ENCODE measurements around the gene SYTL5. TPM values are rescaled to one million over a fixed set of nuclear protein-coding genes. Genes with fewer than 3 reads are reported as not detected.

Gene SYTL5
- total and polyA plus RNA-seq, 7 experiments from 2014 or later, result 0.12 TPM; not detected in 6

DNA sequence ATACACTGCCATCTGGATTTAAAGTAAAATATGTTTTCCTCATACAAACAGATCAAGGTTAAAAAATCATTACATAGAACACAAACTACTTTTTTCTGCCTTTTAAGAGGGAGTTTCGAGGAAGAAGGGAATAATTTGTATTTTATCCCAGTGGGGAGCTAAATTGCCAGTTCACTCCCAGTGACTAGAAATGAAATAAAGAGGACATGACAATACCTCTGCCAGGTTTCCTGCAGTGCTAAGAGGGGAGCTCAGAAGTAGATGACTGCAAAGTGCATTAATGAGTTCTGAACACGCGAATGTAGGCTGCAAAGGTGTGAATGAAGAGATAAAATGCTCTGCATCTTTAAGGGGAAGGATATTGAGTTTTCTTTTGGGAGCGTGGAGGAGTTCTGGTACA lies 144.6 kb downstream of the SYTL5 start:
- peaks cover 0 to 7% (median 0%) of the 10 kb centered on the region in 5 donors for H3K27me3 Mint-ChIP-seq

GRCh38 chrX:38151441-38151840 lies 145.1 kb downstream of the SYTL5 start:
- H3K4me3 Mint-ChIP-seq, result no peak overlapping the region
- Histone ChIP-seq H3K27ac (ENCODE audit: low read depth, low read length) (no peak overlapping the region), H3K4me3 (ENCODE audit: low read length) (no peak overlapping the region), H3K9me3 (ENCODE audit: control insufficient read depth in 2 of 3, low read length in 3 of 3) (no peaks in the 10 kb centered on the region), H3K36me3 (ENCODE audit: control insufficient read depth in 2 of 3, insufficient read depth in 3 of 3, low read length in 3 of 3) (no peaks in the 10 kb centered on the region), H3K4me1 (ENCODE audit: control insufficient read depth in 2 of 2, insufficient read depth in 2 of 2, low read length in 2 of 2) (no peaks in the 10 kb centered on the region), H3K27me3 (ENCODE audit: control insufficient read depth in 2 of 2, insufficient read depth in 2 of 2, low read length in 2 of 2) (no peaks in the 10 kb centered on the region)
- no peak overlapping the region for H3K27ac Mint-ChIP-seq
- CTCF ChIA-PET, result no interaction called here
- H3K9me3 Mint-ChIP-seq, result no peaks in the 10 kb centered on the region
- H3K4me1 Mint-ChIP-seq, result no peaks in the 10 kb centered on the region
- H3K36me3 Mint-ChIP-seq, result no peaks in the 10 kb centered on the region
- no peak for ATAC-seq
- no peak for DNase-seq
- intact Hi-C loops (cut with micrococcal nuclease), result no loop called here
- POLR2A ChIA-PET, result no interaction called here
- H3K27me3 Mint-ChIP-seq, result peaks cover 0 to 7% (median 0%) of the 10 kb centered on the region in 5 donors

More for the DNA sequence above, 144.6 kb downstream of the SYTL5 start:
- POLR2A ChIA-PET, result no interaction called here
- DNase-seq, result no peak
- CTCF ChIA-PET, result no interaction called here
- Histone ChIP-seq H3K9me3 (ENCODE audit: control insufficient read depth in 2 of 3, low read length in 3 of 3) (no peaks in the 10 kb centered on the region), H3K27me3 (ENCODE audit: control insufficient read depth in 2 of 2, insufficient read depth in 2 of 2, low read length in 2 of 2) (no peaks in the 10 kb centered on the region), H3K4me1 (ENCODE audit: control insufficient read depth in 2 of 2, insufficient read depth in 2 of 2, low read length in 2 of 2) (no peaks in the 10 kb centered on the region), H3K36me3 (ENCODE audit: control insufficient read depth in 2 of 3, insufficient read depth in 3 of 3, low read length in 3 of 3) (no peaks in the 10 kb centered on the region), H3K4me3 (ENCODE audit: low read length) (no peak overlapping the region), H3K27ac (ENCODE audit: low read depth, low read length) (no peak overlapping the region)
- H3K9me3 Mint-ChIP-seq, result no peaks in the 10 kb centered on the region
- H3K27ac Mint-ChIP-seq, result no peak overlapping the region
- no peak for ATAC-seq
- H3K4me3 Mint-ChIP-seq, result no peak overlapping the region
- no peaks in the 10 kb centered on the region for H3K36me3 Mint-ChIP-seq
- H3K4me1 Mint-ChIP-seq, result no peaks in the 10 kb centered on the region
- intact Hi-C loops (cut with micrococcal nuclease), result no loop called here

- H3K27me3 ChIP-seq (ENCODE audit: control insufficient read depth in 2 of 2, insufficient read depth in 2 of 2, low read length in 2 of 2), result no peaks in the 10 kb centered on the region
- Mint-ChIP-seq H3K4me1 (no peaks in the 10 kb centered on the region), H3K9me3 (no peaks in the 10 kb centered on the region), H3K36me3 (no peaks in the 10 kb centered on the region), H3K27ac (no peak overlapping the region), H3K4me3 (no peak overlapping the region), H3K27me3 (peaks cover 0 to 6% (median 0%) of the 10 kb centered on the region in 5 donors)
- DNase-seq (no peak), ATAC-seq (no peak)
- no peak overlapping the region for H3K27ac ChIP-seq (ENCODE audit: low read depth, low read length)
- H3K4me1 ChIP-seq (ENCODE audit: control insufficient read depth in 2 of 2, insufficient read depth in 2 of 2, low read length in 2 of 2), result no peaks in the 10 kb centered on the region
- no peaks in the 10 kb centered on the region for H3K9me3 ChIP-seq (ENCODE audit: control insufficient read depth in 2 of 3, low read length in 3 of 3)
- CTCF ChIA-PET, result no interaction called here
- POLR2A ChIA-PET, result no interaction called here
- H3K4me3 ChIP-seq (ENCODE audit: low read length), result no peak overlapping the region
- intact Hi-C loops (cut with micrococcal nuclease), result no loop called here
- H3K36me3 ChIP-seq (ENCODE audit: control insufficient read depth in 2 of 3, insufficient read depth in 3 of 3, low read length in 3 of 3), result no peaks in the 10 kb centered on the region
Measured at GRCh38 chrX:38154340-38154739, 148.0 kb downstream of the SYTL5 start.

DNA sequence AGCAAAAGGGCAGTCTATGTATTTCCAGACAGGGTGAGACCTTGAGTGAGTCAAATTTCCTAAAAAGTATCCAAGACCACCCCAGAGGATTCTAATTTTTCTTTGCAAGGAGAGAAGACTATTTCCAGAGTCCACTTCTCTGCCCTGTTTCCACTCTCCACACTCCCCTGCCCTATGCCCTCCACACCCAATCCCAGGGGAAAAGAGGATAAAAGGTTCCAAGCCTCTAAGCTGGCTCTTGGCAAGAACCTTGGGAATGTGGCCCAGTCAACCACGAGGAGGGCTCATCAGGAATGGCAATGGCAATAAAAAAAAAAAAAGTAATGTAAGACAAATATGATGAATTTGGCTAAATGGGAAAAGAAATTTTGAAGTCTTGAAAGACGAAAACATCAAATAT lies 148.5 kb downstream of the SYTL5 start:
- H3K27me3 ChIP-seq (ENCODE audit: control insufficient read depth in 2 of 2, insufficient read depth in 2 of 2, low read length in 2 of 2), result no peaks in the 10 kb centered on the region
- no peak overlapping the region for H3K27ac ChIP-seq (ENCODE audit: low read depth, low read length)
- ChIA-PET CTCF (no interaction called here), POLR2A (no interaction called here)
- no peak overlapping the region for H3K4me3 ChIP-seq (ENCODE audit: low read length)
- intact Hi-C loops (cut with micrococcal nuclease), result no loop called here
- H3K36me3 Mint-ChIP-seq, result no peaks in the 10 kb centered on the region
- no peaks in the 10 kb centered on the region for H3K9me3 Mint-ChIP-seq
- H3K9me3 ChIP-seq (ENCODE audit: control insufficient read depth in 2 of 3, low read length in 3 of 3), result no peaks in the 10 kb centered on the region
- ATAC-seq (no peak), DNase-seq (no peak)
- peaks cover 0 to 6% (median 0%) of the 10 kb centered on the region in 5 donors for H3K27me3 Mint-ChIP-seq
- no peak overlapping the region for H3K4me3 Mint-ChIP-seq
- H3K4me1 ChIP-seq (ENCODE audit: control insufficient read depth in 2 of 2, insufficient read depth in 2 of 2, low read length in 2 of 2), result no peaks in the 10 kb centered on the region
- H3K4me1 Mint-ChIP-seq, result no peaks in the 10 kb centered on the region
- no peaks in the 10 kb centered on the region for H3K36me3 ChIP-seq (ENCODE audit: control insufficient read depth in 2 of 3, insufficient read depth in 3 of 3, low read length in 3 of 3)
- H3K27ac Mint-ChIP-seq, result no peak overlapping the region

DNA sequence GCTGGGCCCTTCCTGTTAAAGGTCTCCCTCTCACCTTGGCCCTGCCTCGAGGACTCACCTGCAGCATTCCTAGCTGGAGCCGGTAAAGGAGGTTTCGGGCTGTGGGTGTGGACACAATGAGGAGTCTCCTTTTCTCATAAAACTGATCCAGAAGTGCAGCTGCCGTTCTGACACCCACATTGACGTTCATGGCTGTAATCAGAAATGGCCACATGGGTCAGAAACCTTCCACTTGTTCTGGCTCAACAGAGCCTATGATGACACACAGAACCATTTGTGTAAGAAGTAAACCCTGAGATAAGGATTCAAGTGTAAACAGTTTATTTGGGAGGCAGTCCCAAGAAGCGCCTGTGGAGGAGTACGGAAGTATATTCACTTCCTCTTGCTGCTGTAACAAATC lies 150.5 kb downstream of the SYTL5 start:
- Mint-ChIP-seq H3K27ac (no peak overlapping the region), H3K36me3 (no peaks in the 10 kb centered on the region), H3K4me1 (no peaks in the 10 kb centered on the region), H3K27me3 (peaks cover 0 to 4% (median 0%) of the 10 kb centered on the region in 5 donors), H3K9me3 (no peaks in the 10 kb centered on the region), H3K4me3 (no peak overlapping the region)
- no peaks in the 10 kb centered on the region for H3K27me3 ChIP-seq (ENCODE audit: control insufficient read depth in 2 of 2, insufficient read depth in 2 of 2, low read length in 2 of 2)
- H3K27ac ChIP-seq (ENCODE audit: low read depth, low read length), result no peak overlapping the region
- ATAC-seq (no peak), DNase-seq (no peak)
- ChIA-PET POLR2A (no interaction called here), CTCF (no interaction called here)
- no peak overlapping the region for H3K4me3 ChIP-seq (ENCODE audit: low read length)
- no peaks in the 10 kb centered on the region for H3K4me1 ChIP-seq (ENCODE audit: control insufficient read depth in 2 of 2, insufficient read depth in 2 of 2, low read length in 2 of 2)
- H3K36me3 ChIP-seq (ENCODE audit: control insufficient read depth in 2 of 3, insufficient read depth in 3 of 3, low read length in 3 of 3), result no peaks in the 10 kb centered on the region
- intact Hi-C loops (cut with micrococcal nuclease), result no loop called here
- H3K9me3 ChIP-seq (ENCODE audit: control insufficient read depth in 2 of 3, low read length in 3 of 3), result no peaks in the 10 kb centered on the region

- Mint-ChIP-seq H3K27ac (no peak overlapping the region), H3K36me3 (no peaks in the 10 kb centered on the region), H3K4me1 (no peaks in the 10 kb centered on the region), H3K9me3 (no peaks in the 10 kb centered on the region), H3K27me3 (peaks cover 0 to 4% (median 0%) of the 10 kb centered on the region in 5 donors), H3K4me3 (no peak overlapping the region)
- H3K4me1 ChIP-seq (ENCODE audit: control insufficient read depth in 2 of 2, insufficient read depth in 2 of 2, low read length in 2 of 2), result no peaks in the 10 kb centered on the region
- ChIA-PET CTCF (no interaction called here), POLR2A (no interaction called here)
- DNase-seq, result no peak
- intact Hi-C loops (cut with micrococcal nuclease), result no loop called here
- no peak overlapping the region for H3K27ac ChIP-seq (ENCODE audit: low read depth, low read length)
- no peaks in the 10 kb centered on the region for H3K36me3 ChIP-seq (ENCODE audit: control insufficient read depth in 2 of 3, insufficient read depth in 3 of 3, low read length in 3 of 3)
- no peak for ATAC-seq
- no peaks in the 10 kb centered on the region for H3K9me3 ChIP-seq (ENCODE audit: control insufficient read depth in 2 of 3, low read length in 3 of 3)
- no peak overlapping the region for H3K4me3 ChIP-seq (ENCODE audit: low read length)
- no peaks in the 10 kb centered on the region for H3K27me3 ChIP-seq (ENCODE audit: control insufficient read depth in 2 of 2, insufficient read depth in 2 of 2, low read length in 2 of 2)
Measured at GRCh38 chrX:38163193-38163592, 156.8 kb downstream of the SYTL5 start.

DNA sequence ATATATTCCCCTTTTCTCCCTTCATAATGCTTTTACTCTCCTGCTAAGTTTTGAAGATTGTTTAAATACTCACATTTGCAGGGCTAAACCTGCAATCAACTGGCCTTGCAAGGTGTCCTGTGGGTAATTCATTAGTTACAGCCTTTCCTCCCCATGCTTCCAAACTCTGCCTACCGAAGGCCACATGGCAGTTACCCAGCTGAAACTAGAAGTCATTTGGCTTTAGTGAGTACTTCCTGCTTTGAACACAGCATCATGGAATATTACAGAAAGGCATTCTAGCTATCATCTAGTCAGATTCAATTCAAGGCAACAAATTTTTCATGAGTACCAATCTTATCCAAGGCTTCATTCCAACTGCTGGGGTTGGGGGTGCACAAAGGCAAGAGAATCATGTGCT lies 158.7 kb downstream of the SYTL5 start:
- H3K36me3 ChIP-seq (ENCODE audit: control insufficient read depth in 2 of 3, insufficient read depth in 3 of 3, low read length in 3 of 3), result no peaks in the 10 kb centered on the region
- no peak for DNase-seq
- no peak overlapping the region for H3K4me3 ChIP-seq (ENCODE audit: low read length)
- CTCF ChIA-PET, result no interaction called here
- Mint-ChIP-seq H3K4me3 (no peak overlapping the region), H3K36me3 (no peaks in the 10 kb centered on the region), H3K9me3 (no peaks in the 10 kb centered on the region), H3K4me1 (no peaks in the 10 kb centered on the region), H3K27me3 (peaks cover 0 to 4% (median 0%) of the 10 kb centered on the region in 5 donors), H3K27ac (no peak overlapping the region)
- H3K27me3 ChIP-seq (ENCODE audit: control insufficient read depth in 2 of 2, insufficient read depth in 2 of 2, low read length in 2 of 2), result no peaks in the 10 kb centered on the region
- H3K27ac ChIP-seq (ENCODE audit: low read depth, low read length), result no peak overlapping the region
- intact Hi-C loops (cut with micrococcal nuclease), result loop anchor here in 1 of 2 donors (5.0 kb wide), 1 partner anchor 418 kb away; no protein-coding TSS in a partner anchor
- H3K4me1 ChIP-seq (ENCODE audit: control insufficient read depth in 2 of 2, insufficient read depth in 2 of 2, low read length in 2 of 2), result no peaks in the 10 kb centered on the region
- POLR2A ChIA-PET, result no interaction called here
- H3K9me3 ChIP-seq (ENCODE audit: control insufficient read depth in 2 of 3, low read length in 3 of 3), result no peaks in the 10 kb centered on the region
- ATAC-seq, result no peak
